OCI-LY3 (cell line): ENCODE results near the gene FAAP100.

Experiments
- H2AFZ ChIP-seq: fragments of 200-600, 300-600 bp; shearing (Covaris generic); 2 replicates; pipeline ENCODE4 v1.6.0; 2014; ENCODE audit warnings: antibody characterized with exemption, low read depth, low read length
- H3K27ac ChIP-seq: fragments of 200-600, 300-600 bp; sonication (generic); 2 replicates; pipeline ENCODE4 v1.5.1; 2014; ENCODE audit warnings: mild to moderate bottlenecking, low read length, moderate library complexity, mixed read lengths
- H3K27me3 ChIP-seq: fragments of 200-600, 300-600 bp; sonication (generic); 2 replicates; pipeline ENCODE4 v1.6.1; 2014; ENCODE audit warnings: low read depth, low read length, mixed read lengths
- H3K36me3 ChIP-seq: fragments of 200-600, 300-600 bp; sonication (generic); replicated peaks from 2 replicates; pipeline ENCODE3; 2014; ENCODE audit warnings: low read depth, low read length, mixed read lengths
- H3K4me1 ChIP-seq: fragments of 300-600, 200-600 bp; sonication (generic); 2 replicates; pipeline ENCODE4 v1.6.1; 2014; ENCODE audit warnings: low read length, mixed read lengths
- H3K4me2 ChIP-seq: fragments of 200-600, 300-600 bp; sonication (generic); 2 replicates; pipeline ENCODE4 v1.6.1; 2014; ENCODE audit warnings: low read length, mixed read lengths
- H3K4me3 ChIP-seq: fragments of 300-600, 200-600 bp; sonication (generic); 2 replicates; pipeline ENCODE4 v1.5.1; 2014; ENCODE audit warnings: antibody characterized with exemption, mild to moderate bottlenecking, low read length, moderate library complexity
- H3K79me2 ChIP-seq: fragments of 300-600, 200-600 bp; shearing (Covaris generic); 2 replicates; pipeline ENCODE4 v1.6.1; 2014; ENCODE audit warnings: mild to moderate bottlenecking, low read length, mixed read lengths
- H3K9ac ChIP-seq: fragments of 300-600, 200-600 bp; shearing (Covaris generic); 2 replicates; pipeline ENCODE4 v1.6.0; 2014; ENCODE audit warnings: mild to moderate bottlenecking, low read length, moderate library complexity
- H3K9me3 ChIP-seq: fragments of 200-600, 300-600 bp; shearing (Covaris generic); 2 replicates; pipeline ENCODE4 v1.6.1; 2014; ENCODE audit warnings: low read length, mixed read lengths; ENCODE audit not compliant: insufficient read depth
- H4K20me1 ChIP-seq: fragments of 200-600, 300-600 bp; sonication (generic); 2 replicates; pipeline ENCODE4 v1.6.1; 2016; ENCODE audit warnings: low read length, mixed read lengths; ENCODE audit not compliant: insufficient read depth
- EZH2phosphoT487 ChIP-seq: fragments of 200-600 bp; shearing (Covaris generic); IDR thresholded peaks from 2 replicates; pipeline ENCODE4 v1.6.1; 2018; ENCODE audit warnings: antibody characterized with exemption, mixed run types, low read depth
- TF ChIP-seq, protein P1 (sequence below): fragments of 200-600, 300-600 bp; sonication (generic); IDR thresholded peaks from 2 replicates; pipeline ENCODE4 v1.5.1; 2014; ENCODE audit warnings: antibody characterized with exemption, low read length, low read depth

The FAAP100 gene

DNA sequence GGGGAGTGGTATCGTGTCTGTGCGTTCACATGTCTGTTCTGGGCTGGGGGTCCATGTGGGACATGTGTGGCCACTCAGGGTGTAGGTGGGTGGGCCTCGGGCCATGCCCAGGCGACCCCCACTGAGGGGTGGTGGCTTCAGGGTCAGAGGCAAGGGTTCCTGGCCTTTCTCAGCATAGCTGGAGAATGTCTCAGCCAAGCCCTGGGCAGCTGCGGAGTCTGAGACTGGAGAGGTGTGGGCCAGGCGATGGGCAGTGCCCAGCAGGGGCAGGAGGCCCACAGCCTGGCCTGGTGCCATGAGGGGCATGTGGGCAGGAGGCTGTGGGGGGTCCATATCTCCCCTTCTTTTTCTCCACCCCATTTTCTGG lies 22.7 kb downstream of the FAAP100 start:
- no peaks in the 10 kb centered on the region for H3K36me3 ChIP-seq
- no peaks in the 10 kb centered on the region for H3K4me1 ChIP-seq
- no peaks in the 10 kb centered on the region for H3K27me3 ChIP-seq
- no peaks in the 10 kb centered on the region for H4K20me1 ChIP-seq
- no peak overlapping the region for H3K4me3 ChIP-seq
- no peak overlapping the region for H3K4me2 ChIP-seq
- H3K79me2 ChIP-seq = no peaks in the 10 kb centered on the region
- no peak overlapping the region for H2AFZ ChIP-seq
- H3K27ac ChIP-seq = no peak overlapping the region
- TF ChIP-seq, protein P1, sequence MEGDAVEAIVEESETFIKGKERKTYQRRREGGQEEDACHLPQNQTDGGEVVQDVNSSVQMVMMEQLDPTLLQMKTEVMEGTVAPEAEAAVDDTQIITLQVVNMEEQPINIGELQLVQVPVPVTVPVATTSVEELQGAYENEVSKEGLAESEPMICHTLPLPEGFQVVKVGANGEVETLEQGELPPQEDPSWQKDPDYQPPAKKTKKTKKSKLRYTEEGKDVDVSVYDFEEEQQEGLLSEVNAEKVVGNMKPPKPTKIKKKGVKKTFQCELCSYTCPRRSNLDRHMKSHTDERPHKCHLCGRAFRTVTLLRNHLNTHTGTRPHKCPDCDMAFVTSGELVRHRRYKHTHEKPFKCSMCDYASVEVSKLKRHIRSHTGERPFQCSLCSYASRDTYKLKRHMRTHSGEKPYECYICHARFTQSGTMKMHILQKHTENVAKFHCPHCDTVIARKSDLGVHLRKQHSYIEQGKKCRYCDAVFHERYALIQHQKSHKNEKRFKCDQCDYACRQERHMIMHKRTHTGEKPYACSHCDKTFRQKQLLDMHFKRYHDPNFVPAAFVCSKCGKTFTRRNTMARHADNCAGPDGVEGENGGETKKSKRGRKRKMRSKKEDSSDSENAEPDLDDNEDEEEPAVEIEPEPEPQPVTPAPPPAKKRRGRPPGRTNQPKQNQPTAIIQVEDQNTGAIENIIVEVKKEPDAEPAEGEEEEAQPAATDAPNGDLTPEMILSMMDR = no peak
- TF ChIP-seq EZH2phosphoT487 = no peak
- no peak overlapping the region for H3K9ac ChIP-seq
- no peaks in the 10 kb centered on the region for H3K9me3 ChIP-seq

DNA sequence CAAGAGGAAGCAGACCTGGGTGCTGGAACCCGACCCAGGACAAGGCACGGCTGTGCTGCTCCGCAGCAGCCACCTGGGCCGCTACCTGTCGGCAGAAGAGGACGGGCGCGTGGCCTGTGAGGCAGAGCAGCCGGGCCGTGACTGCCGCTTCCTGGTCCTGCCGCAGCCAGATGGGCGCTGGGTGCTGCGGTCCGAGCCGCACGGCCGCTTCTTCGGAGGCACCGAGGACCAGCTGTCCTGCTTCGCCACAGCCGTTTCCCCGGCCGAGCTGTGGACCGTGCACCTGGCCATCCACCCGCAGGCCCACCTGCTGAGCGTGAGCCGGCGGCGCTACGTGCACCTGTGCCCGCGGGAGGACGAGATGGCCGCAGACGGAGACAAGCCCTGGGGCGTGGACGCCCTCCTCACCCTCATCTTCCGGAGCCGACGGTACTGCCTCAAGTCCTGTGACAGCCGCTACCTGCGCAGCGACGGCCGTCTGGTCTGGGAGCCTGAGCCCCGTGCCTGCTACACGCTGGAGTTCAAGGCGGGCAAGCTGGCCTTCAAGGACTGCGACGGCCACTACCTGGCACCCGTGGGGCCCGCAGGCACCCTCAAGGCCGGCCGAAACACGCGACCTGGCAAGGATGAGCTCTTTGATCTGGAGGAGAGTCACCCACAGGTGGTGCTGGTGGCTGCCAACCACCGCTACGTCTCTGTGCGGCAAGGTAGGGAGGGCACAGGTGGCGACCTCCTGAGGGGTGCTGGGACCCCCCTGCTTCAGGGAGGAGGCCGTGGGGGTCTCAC lies 23.3 kb downstream of the FAAP100 start:
- no peak overlapping the region for H3K4me2 ChIP-seq
- H4K20me1 ChIP-seq = no peaks in the 10 kb centered on the region
- H3K9me3 ChIP-seq = no peaks in the 10 kb centered on the region
- H3K79me2 ChIP-seq = no peaks in the 10 kb centered on the region
- H3K4me3 ChIP-seq = no peak overlapping the region
- H3K27ac ChIP-seq = no peak overlapping the region
- TF ChIP-seq EZH2phosphoT487 = no peak
- TF ChIP-seq, protein P1 = no peak
- H3K27me3 ChIP-seq = no peaks in the 10 kb centered on the region
- H3K9ac ChIP-seq = no peak overlapping the region
- H3K4me1 ChIP-seq = no peaks in the 10 kb centered on the region
- H3K36me3 ChIP-seq = no peaks in the 10 kb centered on the region
- no peak overlapping the region for H2AFZ ChIP-seq

DNA sequence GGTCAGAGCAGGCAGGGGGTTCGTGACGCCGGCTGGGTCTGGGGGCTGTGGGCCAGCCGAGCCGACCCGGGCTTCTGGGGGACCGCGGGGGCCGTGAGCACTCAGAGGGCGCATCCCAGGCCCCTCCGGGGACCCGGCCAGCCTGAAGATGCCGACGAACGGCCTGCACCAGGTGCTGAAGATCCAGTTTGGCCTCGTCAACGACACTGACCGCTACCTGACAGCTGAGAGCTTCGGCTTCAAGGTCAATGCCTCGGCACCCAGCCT lies 23.8 kb downstream of the FAAP100 start:
- H3K9ac ChIP-seq = no peak overlapping the region

DNA sequence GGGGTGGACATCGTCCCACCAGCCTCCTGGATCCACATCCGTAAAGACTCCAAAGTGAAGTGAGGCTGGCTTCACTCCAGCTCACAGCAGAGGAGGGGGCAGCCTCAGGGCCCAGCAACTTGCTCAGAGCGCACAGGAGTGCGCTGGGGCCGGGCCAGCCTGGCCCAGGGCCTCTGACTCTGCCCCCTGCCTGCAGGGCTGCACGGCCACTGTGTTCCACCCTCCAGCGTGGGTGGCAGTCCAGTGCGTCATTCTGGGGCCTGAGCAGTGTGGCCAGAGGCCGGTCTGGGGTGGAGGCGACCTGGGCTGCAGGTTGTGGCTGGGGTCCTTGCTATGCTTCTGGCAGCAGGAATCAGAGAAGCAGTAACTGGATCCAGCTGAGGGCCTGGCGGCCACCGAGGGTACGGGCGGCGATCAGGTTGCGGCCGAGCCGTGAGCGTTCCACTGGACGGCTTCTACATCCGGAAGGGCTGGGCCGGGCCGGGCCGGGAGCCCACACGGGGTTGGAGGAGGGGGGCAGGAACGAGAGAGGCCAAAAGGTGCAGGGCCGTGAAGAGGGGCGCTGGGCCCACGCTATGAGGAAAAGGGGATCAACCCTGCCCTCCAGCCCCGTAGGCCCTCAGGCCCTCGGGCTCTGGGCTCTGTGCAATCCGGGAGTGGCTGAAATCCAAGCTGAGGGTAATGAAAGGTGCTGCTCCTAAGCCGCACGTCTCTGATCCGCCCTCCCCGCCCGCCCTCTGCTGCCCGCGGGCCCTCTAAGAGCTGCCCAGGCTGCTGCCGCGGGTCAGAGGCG lies 24.4 kb downstream of the FAAP100 start, which contains the start of gene FSCN2:
FSCN2 (plus strand) TSS at position 787 of the 793 bp plus-strand sequence. CDS start 155 bp downstream, outside the sequence.
- TF ChIP-seq, protein P1 = no peak
- TF ChIP-seq EZH2phosphoT487 = no peak
- H2AFZ ChIP-seq = no peak within 1 kb of the TSS
- H3K4me3 ChIP-seq = no peak within 1 kb of the TSS
- H3K9ac ChIP-seq = no peak within 1 kb of the TSS
- H4K20me1 ChIP-seq = no peaks in the 10 kb centered on the region
- H3K4me1 ChIP-seq = no peaks in the 10 kb centered on the region
- no peaks in the 10 kb centered on the region for H3K79me2 ChIP-seq
- H3K27ac ChIP-seq = no peak within 1 kb of the TSS
- H3K36me3 ChIP-seq = no peaks in the 10 kb centered on the region
- H3K4me2 ChIP-seq = no peak within 1 kb of the TSS
- no peaks in the 10 kb centered on the region for H3K27me3 ChIP-seq
- no peaks in the 10 kb centered on the region for H3K9me3 ChIP-seq

More for the DNA sequence above, 23.8 kb downstream of the FAAP100 start:
- TF ChIP-seq EZH2phosphoT487 = no peak
- TF ChIP-seq, protein P1 = no peak
- H3K36me3 ChIP-seq = no peaks in the 10 kb centered on the region
- no peak overlapping the region for H2AFZ ChIP-seq
- no peaks in the 10 kb centered on the region for H3K79me2 ChIP-seq
- no peak overlapping the region for H3K27ac ChIP-seq
- H3K27me3 ChIP-seq = no peaks in the 10 kb centered on the region
- no peaks in the 10 kb centered on the region for H4K20me1 ChIP-seq
- H3K4me3 ChIP-seq = no peak overlapping the region
- no peaks in the 10 kb centered on the region for H3K4me1 ChIP-seq
- H3K9me3 ChIP-seq = no peaks in the 10 kb centered on the region
- H3K4me2 ChIP-seq = no peak overlapping the region
